Stimulated activated naive CD8-positive, alpha-beta T cell treated with anti-CD3 and anti-CD28 coated beads, Interleukin-15, Interleukin-2, amounts not matched to agents 100 ng/mL and 50 ng/mL, for 24 hours (primary cell): ENCODE data around the gene ARHGAP19.
A peak's percentile ranks its signal among the peaks of the same experiment; 100 is the strongest.
"Not testable (repeated sequence)": the region's sequence is repeated elsewhere in the genome, so short reads cannot be mapped to it uniquely, and the experiment has no call there.

Source experiments
- H3K27ac Mint-ChIP-seq: one replicate; pipeline ENCODE4 v1.8.0; 2021; ENCODE audit warnings: mild to moderate bottlenecking, mixed read lengths
- H3K27me3 Mint-ChIP-seq: one replicate; pipeline ENCODE4 v1.8.0; 2021; ENCODE audit warnings: mixed read lengths
- H3K36me3 Mint-ChIP-seq: one replicate; pipeline ENCODE4 v1.8.0; 2021; ENCODE audit warnings: low read depth, mixed read lengths
- H3K4me1 Mint-ChIP-seq: one replicate; pipeline ENCODE4 v1.8.0; 2021; ENCODE audit warnings: low read depth, mixed read lengths
- H3K4me3 Mint-ChIP-seq: one replicate; pipeline ENCODE4 v1.8.0; 2021; ENCODE audit warnings: mild to moderate bottlenecking, mixed read lengths
- H3K9me3 Mint-ChIP-seq: one replicate; pipeline ENCODE4 v1.8.0; 2021; ENCODE audit warnings: mixed read lengths

ARHGAP19 gene

GRCh38 chr10:97274828-97275227 lies 17.6 kb downstream of the ARHGAP19 start:
- H3K4me3 Mint-ChIP-seq = no peak overlapping the region
- H3K27me3 Mint-ChIP-seq = no peaks in the 10 kb centered on the region
- peaks cover 4% of the 10 kb centered on the region for H3K4me1 Mint-ChIP-seq
- no peaks in the 10 kb centered on the region for H3K36me3 Mint-ChIP-seq
- no peak overlapping the region for H3K27ac Mint-ChIP-seq
- no peaks in the 10 kb centered on the region for H3K9me3 Mint-ChIP-seq

GRCh38 chr10:97273700-97274099 lies 18.7 kb downstream of the ARHGAP19 start:
- peaks cover 2% of the 10 kb centered on the region for H3K4me1 Mint-ChIP-seq
- H3K27me3 Mint-ChIP-seq = no peaks in the 10 kb centered on the region
- H3K4me3 Mint-ChIP-seq = no peak overlapping the region

GRCh38 chr10:97270523-97271154 lies 21.8 kb downstream of the ARHGAP19 start:
- H3K36me3 Mint-ChIP-seq = peaks cover 21% of the 10 kb centered on the region
- H3K9me3 Mint-ChIP-seq = no peaks in the 10 kb centered on the region
- no peak overlapping the region for H3K27ac Mint-ChIP-seq
- H3K27me3 Mint-ChIP-seq = no peaks in the 10 kb centered on the region
- no peak overlapping the region for H3K4me3 Mint-ChIP-seq
- H3K4me1 Mint-ChIP-seq = no peaks in the 10 kb centered on the region

More at GRCh38 chr10:97273700-97274099, 18.7 kb downstream of the ARHGAP19 start:
- H3K27ac Mint-ChIP-seq = no peak overlapping the region
- H3K36me3 Mint-ChIP-seq = no peaks in the 10 kb centered on the region
- H3K9me3 Mint-ChIP-seq = no peaks in the 10 kb centered on the region

GRCh38 chr10:97267671-97268070 lies 24.8 kb downstream of the ARHGAP19 start:
- Mint-ChIP-seq H3K9me3 (no peaks in the 10 kb centered on the region), H3K4me3 (no peak overlapping the region), H3K4me1 (no peaks in the 10 kb centered on the region), H3K27ac (no peak overlapping the region), H3K36me3 (peaks cover 41% of the 10 kb centered on the region), H3K27me3 (no peaks in the 10 kb centered on the region)

- peaks cover 48% of the 10 kb centered on the region for H3K36me3 Mint-ChIP-seq
- not testable (repeated sequence) for H3K27me3 Mint-ChIP-seq, H3K27ac Mint-ChIP-seq, H3K4me3 Mint-ChIP-seq, H3K9me3 Mint-ChIP-seq, H3K4me1 Mint-ChIP-seq
Measured at GRCh38 chr10:97265095-97265494, 27.3 kb downstream of the ARHGAP19 start.

- Mint-ChIP-seq H3K36me3 (peaks cover 54% of the 10 kb centered on the region), H3K27me3 (no peaks in the 10 kb centered on the region), H3K4me3 (no peak overlapping the region), H3K27ac (no peak overlapping the region), H3K9me3 (no peaks in the 10 kb centered on the region), H3K4me1 (no peaks in the 10 kb centered on the region)
Measured at GRCh38 chr10:97263971-97264370, 28.5 kb downstream of the ARHGAP19 start.

GRCh38 chr10:97261656-97262055 lies 30.8 kb downstream of the ARHGAP19 start:
- no peak overlapping the region for H3K27ac Mint-ChIP-seq
- no peaks in the 10 kb centered on the region for H3K4me1 Mint-ChIP-seq
- H3K4me3 Mint-ChIP-seq = no peak overlapping the region
- peaks cover 53% of the 10 kb centered on the region for H3K36me3 Mint-ChIP-seq
- H3K27me3 Mint-ChIP-seq = no peaks in the 10 kb centered on the region
- H3K9me3 Mint-ChIP-seq = no peaks in the 10 kb centered on the region

GRCh38 chr10:97261183-97261582 lies 31.3 kb downstream of the ARHGAP19 start:
- no peak overlapping the region for H3K27ac Mint-ChIP-seq
- no peak overlapping the region for H3K4me3 Mint-ChIP-seq
- H3K36me3 Mint-ChIP-seq = peaks cover 50% of the 10 kb centered on the region
- H3K27me3 Mint-ChIP-seq = no peaks in the 10 kb centered on the region
- no peaks in the 10 kb centered on the region for H3K9me3 Mint-ChIP-seq
- peaks cover 2% of the 10 kb centered on the region for H3K4me1 Mint-ChIP-seq

GRCh38 chr10:97259119-97259518 lies 33.3 kb downstream of the ARHGAP19 start:
- Mint-ChIP-seq H3K4me3 (no peak overlapping the region), H3K4me1 (peaks cover 12% of the 10 kb centered on the region), H3K36me3 (peaks cover 53% of the 10 kb centered on the region), H3K9me3 (no peaks in the 10 kb centered on the region), H3K27me3 (no peaks in the 10 kb centered on the region), H3K27ac (no peak overlapping the region)

- Mint-ChIP-seq H3K4me1 (peaks cover 12% of the 10 kb centered on the region), H3K27me3 (no peaks in the 10 kb centered on the region), H3K9me3 (no peaks in the 10 kb centered on the region), H3K27ac (peak overlapping the region; percentile 63), H3K36me3 (peaks cover 53% of the 10 kb centered on the region), H3K4me3 (no peak overlapping the region)
Measured at GRCh38 chr10:97256356-97256755, 36.1 kb downstream of the ARHGAP19 start.

- H3K36me3 Mint-ChIP-seq = peaks cover 53% of the 10 kb centered on the region
- H3K27ac Mint-ChIP-seq = peak overlapping the region; percentile 63
- H3K4me3 Mint-ChIP-seq = no peak overlapping the region
- H3K9me3 Mint-ChIP-seq = no peaks in the 10 kb centered on the region
- H3K27me3 Mint-ChIP-seq = no peaks in the 10 kb centered on the region
- peaks cover 12% of the 10 kb centered on the region for H3K4me1 Mint-ChIP-seq
Measured at GRCh38 chr10:97255512-97256293, 36.7 kb downstream of the ARHGAP19 start.

GRCh38 chr10:97254694-97255093 lies 37.7 kb downstream of the ARHGAP19 start:
- H3K4me3 Mint-ChIP-seq = no peak overlapping the region
- peaks cover 53% of the 10 kb centered on the region for H3K36me3 Mint-ChIP-seq
- H3K9me3 Mint-ChIP-seq = no peaks in the 10 kb centered on the region
- H3K27me3 Mint-ChIP-seq = no peaks in the 10 kb centered on the region
- H3K4me1 Mint-ChIP-seq = peaks cover 12% of the 10 kb centered on the region
- no peak overlapping the region for H3K27ac Mint-ChIP-seq

GRCh38 chr10:97250952-97251351 lies 41.5 kb downstream of the ARHGAP19 start:
- Mint-ChIP-seq H3K27me3 (no peaks in the 10 kb centered on the region), H3K9me3 (no peaks in the 10 kb centered on the region), H3K4me3 (no peak overlapping the region), H3K27ac (no peak overlapping the region), H3K4me1 (peaks cover 8% of the 10 kb centered on the region), H3K36me3 (peaks cover 48% of the 10 kb centered on the region)

GRCh38 chr10:97243836-97244235 lies 48.6 kb downstream of the ARHGAP19 start:
- Mint-ChIP-seq H3K27ac (no peak overlapping the region), H3K27me3 (no peaks in the 10 kb centered on the region), H3K4me1 (no peaks in the 10 kb centered on the region), H3K4me3 (no peak overlapping the region), H3K9me3 (no peaks in the 10 kb centered on the region), H3K36me3 (peaks cover 39% of the 10 kb centered on the region)

GRCh38 chr10:97238855-97239254 lies 53.6 kb downstream of the ARHGAP19 start:
- Mint-ChIP-seq H3K36me3 (peaks cover 23% of the 10 kb centered on the region), H3K4me1 (no peaks in the 10 kb centered on the region), H3K27me3 (no peaks in the 10 kb centered on the region), H3K27ac (no peak overlapping the region), H3K9me3 (no peaks in the 10 kb centered on the region), H3K4me3 (no peak overlapping the region)
